GM12878 (cell line): Measurements from ENCODE around the gene USP10. TPM values are rescaled to one million over a fixed set of nuclear protein-coding genes. Genes with fewer than 3 reads are reported as not detected.

ENCODE experiments used
- ATAC-seq: fragments of 200-7000 bp; cut with Tn5 transposase; 3 replicates; pipeline ENCODE4 v1.9.1; 2020; ENCODE audit warnings: mild to moderate bottlenecking, moderate library complexity
- BruUV-seq: library from RNA; stranded (reverse); fragments of 400-500 nt; replicated peaks from 2 replicates; lab custom pipeline; 2021; lab: Mats Ljungman, UMichigan
- CTCF ChIA-PET: fragments of 300-600 bp; sonication (Branson Sonifier 250); formaldehyde crosslinking; extraction: SDS; loops from one replicate; lab custom pipeline; 2021; ENCODE audit warnings: inconsistent platforms; lab: Yijun Ruan, JAX
- POLR2A ChIA-PET: fragments of 350-600 bp; formaldehyde crosslinking; extraction: SDS; loops from one replicate; lab custom pipeline; 2021; ENCODE audit warnings: inconsistent platforms; lab: Charles Lee
- RAD21 ChIA-PET: fragments of 300-600 bp; sonication (Branson Sonifier 250); formaldehyde crosslinking; loops from one replicate; lab custom pipeline; 2023; ENCODE audit warnings: antibody characterized with exemption; ENCODE audit not compliant: unreplicated experiment; lab: Charles Lee
- SMC1A ChIA-PET: fragments of 300-600 bp; sonication (Branson Sonifier 250); formaldehyde crosslinking; loops from one replicate; lab custom pipeline; 2023; ENCODE audit not compliant: unreplicated experiment, uncharacterized antibody; lab: Charles Lee
- DNase-seq: peaks from one replicate; pipeline ENCODE4 v3.0.0-alpha.2; 2011; ENCODE audit warnings: low read depth, low spot score
- FAIRE-seq: peaks from 3 replicates; lab custom pipeline; 2011; peaks lifted over from hg19 to GRCh38; lab: Jason Lieb, UNC
- H2AFZ ChIP-seq: 2 replicates; pipeline ENCODE4 v1.6.0; 2011; ENCODE audit warnings: low read depth, low read length, control low read depth; ENCODE audit not compliant: control insufficient read depth
- H3K27ac ChIP-seq: 2 replicates; pipeline ENCODE4 v1.5.1; 2011; ENCODE audit warnings: control low read depth; ENCODE audit not compliant: control insufficient read depth, insufficient read depth
- H3K27me3 ChIP-seq, 2 experiments: replicated peaks in 1 of 2; 2 replicates each; pipeline versions ENCODE4 v1.6.0 to v1.6.1; 2011; ENCODE audit warnings: low read length in 1 of 2; ENCODE audit not compliant: control insufficient read depth in 2 of 2, insufficient read depth in 2 of 2
- H3K36me3 ChIP-seq, 2 experiments: 2 replicates each; pipeline ENCODE4 v1.5.1; 2011; ENCODE audit warnings: low read length in 1 of 2; ENCODE audit not compliant: control insufficient read depth in 2 of 2, insufficient read depth in 2 of 2
- H3K4me1 ChIP-seq: 2 replicates; pipeline ENCODE4 v1.6.1; 2011; ENCODE audit warnings: mild to moderate bottlenecking, low read length, moderate library complexity, mixed read lengths; ENCODE audit not compliant: control insufficient read depth, insufficient read depth
- H3K4me2 ChIP-seq: 2 replicates; pipeline ENCODE4 v1.6.0; 2011; ENCODE audit warnings: control low read depth; ENCODE audit not compliant: control insufficient read depth, insufficient read depth
- H3K4me3 ChIP-seq: fragments of 200-600 bp; sonication (generic); 2 replicates; pipeline ENCODE4 v1.5.1; 2016
- H3K79me2 ChIP-seq: 2 replicates; pipeline ENCODE4 v1.6.0; 2011; ENCODE audit warnings: low read length; ENCODE audit not compliant: control insufficient read depth, insufficient read depth
- H3K9ac ChIP-seq: 2 replicates; pipeline ENCODE4 v1.8.0; 2011; ENCODE audit warnings: low read length, control low read depth, mixed read lengths; ENCODE audit not compliant: control insufficient read depth, insufficient read depth
- H3K9me3 ChIP-seq: replicated peaks from 3 replicates; pipeline ENCODE4 v1.5.1; 2011; ENCODE audit warnings: mild to moderate bottlenecking, low read length; ENCODE audit not compliant: control insufficient read depth, insufficient read depth
- H4K20me1 ChIP-seq: 2 replicates; pipeline ENCODE4 v1.6.0; 2011; ENCODE audit not compliant: control insufficient read depth, insufficient read depth
- BHLHE40 ChIP-seq, 2 experiments: fragments of 450-650 bp in 1 of 2; IDR thresholded peaks; 2 replicates each; pipeline ENCODE4 v1.6.1; 2011 to 2017; ENCODE audit warnings: low read depth in 2 of 2, borderline replicate concordance in 1 of 2, improper control_type of control experiment in 1 of 2, low read length in 1 of 2, mild to moderate bottlenecking in 1 of 2
- CHD1 ChIP-seq: IDR thresholded peaks from 2 replicates; pipeline ENCODE4 v1.6.1; 2012; ENCODE audit warnings: low read depth, low read length, improper control_type of control experiment
- EGR1 ChIP-seq, 2 experiments: IDR thresholded peaks; 1 replicate in 1 of 2; 2 replicates in 1 of 2; pipeline ENCODE4 v1.6.1; 2011 to 2012; ENCODE audit warnings: low read depth in 2 of 2, low read length in 2 of 2, borderline replicate concordance in 1 of 2, mild to moderate bottlenecking in 1 of 2, moderate library complexity in 1 of 2
- EZH2 ChIP-seq: IDR thresholded peaks from 2 replicates; pipeline ENCODE4 v1.6.1; 2012; ENCODE audit warnings: low read depth, mild to moderate bottlenecking, control low read depth, inconsistent platforms, low read length, borderline replicate concordance; ENCODE audit not compliant: control insufficient read depth
- HCFC1 ChIP-seq: fragments of 150-350 bp; IDR thresholded peaks from 2 replicates; pipeline ENCODE4 v1.6.1; 2014; ENCODE audit warnings: low read length
- JUNB ChIP-seq: IDR thresholded peaks from 2 replicates; pipeline ENCODE4 v1.6.1; 2016; ENCODE audit warnings: antibody characterized with exemption, mild to moderate bottlenecking
- LARP7 ChIP-seq: fragments of 450-650 bp; IDR thresholded peaks from 2 replicates; pipeline ENCODE4 v1.6.1; 2017; ENCODE audit warnings: mild to moderate bottlenecking
- NBN ChIP-seq: fragments of 450-650 bp; IDR thresholded peaks from 2 replicates; pipeline ENCODE4 v1.6.1; 2016
- NFYB ChIP-seq: IDR thresholded peaks from 2 replicates; pipeline ENCODE4 v1.6.1; 2011; ENCODE audit warnings: low read depth, mild to moderate bottlenecking, low read length, improper control_type of control experiment, moderate library complexity; ENCODE audit not compliant: insufficient read depth
- RAD21 ChIP-seq: IDR thresholded peaks from 2 replicates; pipeline ENCODE4 v1.6.1; 2011; ENCODE audit warnings: mild to moderate bottlenecking, low read depth, low read length, moderate library complexity; ENCODE audit not compliant: insufficient read depth
- SRF ChIP-seq, 2 experiments: IDR thresholded peaks; 2 replicates each; pipeline ENCODE4 v1.6.1; 2011; ENCODE audit warnings: low read depth in 2 of 2, low read length in 2 of 2, mild to moderate bottlenecking in 1 of 2, moderate library complexity in 1 of 2
- TBL1XR1 ChIP-seq: IDR thresholded peaks from 2 replicates; pipeline ENCODE4 v1.6.1; 2012; ENCODE audit warnings: low read depth, low read length, improper control_type of control experiment
- ZNF622 ChIP-seq: fragments of 450-650 bp; IDR thresholded peaks from 2 replicates; pipeline ENCODE4 v1.6.1; 2017; ENCODE audit warnings: mild to moderate bottlenecking, inconsistent platforms
- ZSCAN29 ChIP-seq: fragments of 450-650 bp; IDR thresholded peaks from 2 replicates; pipeline ENCODE4 v1.6.1; 2017; ENCODE audit warnings: mild to moderate bottlenecking, moderate library complexity
- ZZZ3 ChIP-seq: IDR thresholded peaks from 2 replicates; pipeline ENCODE4 v1.6.1; 2011; ENCODE audit warnings: low read depth; ENCODE audit not compliant: control insufficient read depth, insufficient read length
- WGBS: methylation state at CpG from one replicate; pipeline ENCODE4 v1.1.6; 2016; ENCODE audit warnings: low lambda C conversion rate; ENCODE audit not compliant: insufficient replicate concordance, insufficient coverage; ENCODE audit errors: missing lambda C conversion rate; 5-methylcytosine and 5-hydroxymethylcytosine counted together
- in situ Hi-C: fragments of 300-500 bp; cut with MboI; formaldehyde crosslinking; loops from 9 replicates; pipeline ENCODE4 v1.14.3; 2018; ENCODE audit warnings: mixed read lengths
- intact Hi-C: fragments of 100-400 bp; cut with micrococcal nuclease; formaldehyde crosslinking; loops from one replicate; pipeline ENCODE4 v1.14.2; 2022; ENCODE audit not compliant: unreplicated experiment
- polyA plus RNA-seq, 11 experiments: library from polyadenylated mRNA; depleted of rRNA in 4 of 11; unstranded in 6 of 11; stranded (reverse) in 5 of 11; fragments of >200 nt; fragmentation: Nextera tagmentation in 4 of 11; fragmentation: Illumina TruSeq in 1 of 11; extraction: Ambion mirVana in 4 of 11; extraction: Trizol in 1 of 11; gene quantifications; 1 replicate in 1 of 11; 2 replicates in 10 of 11; pipeline versions ENCODE4 v1.2.1 to v1.2.3, GENCODE V29; 2011 to 2016; ENCODE audit warnings: inconsistent platforms in 2 of 11, missing spikeins in 2 of 11, low read depth in 1 of 11
- total RNA-seq, 4 experiments: library from RNA; depleted of rRNA in 3 of 4; stranded (reverse); fragments of >200 nt in 3 of 4; fragmentation: Illumina TruSeq in 1 of 4; extraction: Trizol in 1 of 4; gene quantifications; 2 replicates each; pipeline versions ENCODE4 v1.2.1 to v1.2.3, GENCODE V29; 2013 to 2021
- TF ChIP-seq, protein P1 (sequence below): IDR thresholded peaks from 2 replicates; pipeline ENCODE4 v1.6.1; 2012; ENCODE audit warnings: low read depth, low read length, improper control_type of control experiment
- TF ChIP-seq, protein P2 (sequence below): IDR thresholded peaks from 2 replicates; pipeline ENCODE4 v1.6.1; 2012; ENCODE audit warnings: low read length, inconsistent platforms
- TF ChIP-seq, protein P3 (sequence below): fragments of 450-650 bp; IDR thresholded peaks from 2 replicates; pipeline ENCODE4 v1.6.1; 2017; ENCODE audit warnings: mild to moderate bottlenecking, low read depth, inconsistent platforms; ENCODE audit not compliant: poor library complexity, severe bottlenecking
- TF ChIP-seq, protein P4 (sequence below): fragments of 450-650 bp; IDR thresholded peaks from 2 replicates; pipeline ENCODE4 v1.6.1; 2018; ENCODE audit warnings: borderline replicate concordance, mild to moderate bottlenecking; ENCODE audit not compliant: partially characterized antibody

The USP10 gene
- total and polyA plus RNA-seq, 10 of the 15 experiments (the other 5 are each of a cell fraction or from before 2014, with no cell fraction given) = 46.1 to 160 (median 105) TPM

DNA sequence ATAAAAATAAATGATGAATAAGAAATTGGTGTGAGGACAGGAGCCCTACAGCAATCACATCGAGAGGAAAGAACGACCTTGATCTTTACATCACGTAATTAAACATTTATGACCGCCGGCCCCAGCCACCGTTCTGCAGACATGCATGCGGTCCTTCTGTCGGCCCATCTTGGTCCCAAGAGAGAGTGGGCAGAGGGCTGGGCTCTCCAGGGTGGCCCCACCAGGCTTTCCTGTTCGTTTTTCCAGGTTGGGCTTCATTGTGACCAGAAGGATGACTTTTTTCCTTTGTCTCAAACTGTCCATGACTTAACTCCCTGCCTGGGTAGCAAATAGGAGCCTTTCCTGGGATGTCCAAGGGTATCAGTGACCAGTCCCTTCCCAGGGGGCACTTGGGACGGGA lies 116.7 kb downstream of the USP10 start:
- in situ Hi-C loops = no loop called here
- TF ChIP-seq JUNB (no peak), LARP7 (no peak), RAD21 (no peak), ZNF622 (no peak), TBL1XR1 (no peak), NFYB (no peak), SRF (IDR thresholded peaks at IDR 0.05; ENCODE audit: low read depth in 2 of 2, low read length in 2 of 2) (no peak), NBN (no peak), BHLHE40 (IDR thresholded peaks at IDR 0.05; ENCODE audit: borderline replicate concordance in 1 of 2, low read depth in 2 of 2, low read length in 1 of 2) (no peak), EGR1 (IDR thresholded peaks at IDR 0.05; ENCODE audit: borderline replicate concordance in 1 of 2, low read depth in 2 of 2, low read length in 2 of 2) (no peak), ZSCAN29 (no peak), CHD1 (no peak), ZZZ3 (no peak), EZH2 (no peak), HCFC1 (no peak)
- TF ChIP-seq, protein P1, sequence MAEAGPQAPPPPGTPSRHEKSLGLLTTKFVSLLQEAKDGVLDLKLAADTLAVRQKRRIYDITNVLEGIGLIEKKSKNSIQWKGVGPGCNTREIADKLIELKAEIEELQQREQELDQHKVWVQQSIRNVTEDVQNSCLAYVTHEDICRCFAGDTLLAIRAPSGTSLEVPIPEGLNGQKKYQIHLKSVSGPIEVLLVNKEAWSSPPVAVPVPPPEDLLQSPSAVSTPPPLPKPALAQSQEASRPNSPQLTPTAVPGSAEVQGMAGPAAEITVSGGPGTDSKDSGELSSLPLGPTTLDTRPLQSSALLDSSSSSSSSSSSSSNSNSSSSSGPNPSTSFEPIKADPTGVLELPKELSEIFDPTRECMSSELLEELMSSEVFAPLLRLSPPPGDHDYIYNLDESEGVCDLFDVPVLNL = no peak
- TF ChIP-seq, protein P2, sequence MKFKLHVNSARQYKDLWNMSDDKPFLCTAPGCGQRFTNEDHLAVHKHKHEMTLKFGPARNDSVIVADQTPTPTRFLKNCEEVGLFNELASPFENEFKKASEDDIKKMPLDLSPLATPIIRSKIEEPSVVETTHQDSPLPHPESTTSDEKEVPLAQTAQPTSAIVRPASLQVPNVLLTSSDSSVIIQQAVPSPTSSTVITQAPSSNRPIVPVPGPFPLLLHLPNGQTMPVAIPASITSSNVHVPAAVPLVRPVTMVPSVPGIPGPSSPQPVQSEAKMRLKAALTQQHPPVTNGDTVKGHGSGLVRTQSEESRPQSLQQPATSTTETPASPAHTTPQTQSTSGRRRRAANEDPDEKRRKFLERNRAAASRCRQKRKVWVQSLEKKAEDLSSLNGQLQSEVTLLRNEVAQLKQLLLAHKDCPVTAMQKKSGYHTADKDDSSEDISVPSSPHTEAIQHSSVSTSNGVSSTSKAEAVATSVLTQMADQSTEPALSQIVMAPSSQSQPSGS = no peak
- TF ChIP-seq, protein P3, sequence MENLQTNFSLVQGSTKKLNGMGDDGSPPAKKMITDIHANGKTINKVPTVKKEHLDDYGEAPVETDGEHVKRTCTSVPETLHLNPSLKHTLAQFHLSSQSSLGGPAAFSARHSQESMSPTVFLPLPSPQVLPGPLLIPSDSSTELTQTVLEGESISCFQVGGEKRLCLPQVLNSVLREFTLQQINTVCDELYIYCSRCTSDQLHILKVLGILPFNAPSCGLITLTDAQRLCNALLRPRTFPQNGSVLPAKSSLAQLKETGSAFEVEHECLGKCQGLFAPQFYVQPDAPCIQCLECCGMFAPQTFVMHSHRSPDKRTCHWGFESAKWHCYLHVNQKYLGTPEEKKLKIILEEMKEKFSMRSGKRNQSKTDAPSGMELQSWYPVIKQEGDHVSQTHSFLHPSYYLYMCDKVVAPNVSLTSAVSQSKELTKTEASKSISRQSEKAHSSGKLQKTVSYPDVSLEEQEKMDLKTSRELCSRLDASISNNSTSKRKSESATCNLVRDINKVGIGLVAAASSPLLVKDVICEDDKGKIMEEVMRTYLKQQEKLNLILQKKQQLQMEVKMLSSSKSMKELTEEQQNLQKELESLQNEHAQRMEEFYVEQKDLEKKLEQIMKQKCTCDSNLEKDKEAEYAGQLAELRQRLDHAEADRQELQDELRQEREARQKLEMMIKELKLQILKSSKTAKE = no peak
- TF ChIP-seq, protein P4, sequence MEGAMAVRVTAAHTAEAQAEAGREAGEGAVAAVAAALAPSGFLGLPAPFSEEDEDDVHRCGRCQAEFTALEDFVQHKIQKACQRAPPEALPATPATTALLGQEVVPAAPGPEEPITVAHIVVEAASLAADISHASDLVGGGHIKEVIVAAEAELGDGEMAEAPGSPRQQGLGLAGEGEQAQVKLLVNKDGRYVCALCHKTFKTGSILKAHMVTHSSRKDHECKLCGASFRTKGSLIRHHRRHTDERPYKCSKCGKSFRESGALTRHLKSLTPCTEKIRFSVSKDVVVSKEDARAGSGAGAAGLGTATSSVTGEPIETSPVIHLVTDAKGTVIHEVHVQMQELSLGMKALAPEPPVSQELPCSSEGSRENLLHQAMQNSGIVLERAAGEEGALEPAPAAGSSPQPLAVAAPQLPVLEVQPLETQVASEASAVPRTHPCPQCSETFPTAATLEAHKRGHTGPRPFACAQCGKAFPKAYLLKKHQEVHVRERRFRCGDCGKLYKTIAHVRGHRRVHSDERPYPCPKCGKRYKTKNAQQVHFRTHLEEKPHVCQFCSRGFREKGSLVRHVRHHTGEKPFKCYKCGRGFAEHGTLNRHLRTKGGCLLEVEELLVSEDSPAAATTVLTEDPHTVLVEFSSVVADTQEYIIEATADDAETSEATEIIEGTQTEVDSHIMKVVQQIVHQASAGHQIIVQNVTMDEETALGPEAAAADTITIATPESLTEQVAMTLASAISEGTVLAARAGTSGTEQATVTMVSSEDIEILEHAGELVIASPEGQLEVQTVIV = no peak
- TF ChIP-seq, all 136 proteins: peak for 0
- ATAC-seq = no peak
- Histone ChIP-seq H3K27me3 (peaks cover 8 to 13% of the 10 kb centered on the region in 2 experiments; a peak in 3 of 4 replicates), H3K4me1 (no peaks in the 10 kb centered on the region), H3K79me2 (no peaks in the 10 kb centered on the region), H3K4me2 (no peak overlapping the region), H3K9me3 (no peaks in the 10 kb centered on the region; the same call in 2 of the 3 replicates), H3K4me3 (no peak overlapping the region), H2AFZ (no peak overlapping the region), H3K27ac (no peak overlapping the region), H3K9ac (no peak overlapping the region), H4K20me1 (no peaks in the 10 kb centered on the region), H3K36me3 (no peaks in the 10 kb centered on the region)
- ChIA-PET RAD21 (no interaction called here), SMC1A (interaction anchor here (0.7 kb wide), 1 partner anchor 581 kb away, joined by 3 read pairs; no protein-coding TSS in a partner anchor), POLR2A (no interaction called here), CTCF (no interaction called here)
- BruUV-seq = no TSS peak
- no peak for FAIRE-seq
- intact Hi-C loops = no loop called here
- no peak for DNase-seq
- WGBS = 43% methylated on average over 10 of the region's 10 CpGs
